ENCODE data around the gene SLC24A1. TPM values are rescaled to one million over a fixed set of nuclear protein-coding genes. Genes with fewer than 3 reads are reported as not detected.

SLC24A1 gene
- total RNA-seq, 4 donors from 2014 or later: 6.0 to 15.7 (median 9.4) TPM

DNA sequence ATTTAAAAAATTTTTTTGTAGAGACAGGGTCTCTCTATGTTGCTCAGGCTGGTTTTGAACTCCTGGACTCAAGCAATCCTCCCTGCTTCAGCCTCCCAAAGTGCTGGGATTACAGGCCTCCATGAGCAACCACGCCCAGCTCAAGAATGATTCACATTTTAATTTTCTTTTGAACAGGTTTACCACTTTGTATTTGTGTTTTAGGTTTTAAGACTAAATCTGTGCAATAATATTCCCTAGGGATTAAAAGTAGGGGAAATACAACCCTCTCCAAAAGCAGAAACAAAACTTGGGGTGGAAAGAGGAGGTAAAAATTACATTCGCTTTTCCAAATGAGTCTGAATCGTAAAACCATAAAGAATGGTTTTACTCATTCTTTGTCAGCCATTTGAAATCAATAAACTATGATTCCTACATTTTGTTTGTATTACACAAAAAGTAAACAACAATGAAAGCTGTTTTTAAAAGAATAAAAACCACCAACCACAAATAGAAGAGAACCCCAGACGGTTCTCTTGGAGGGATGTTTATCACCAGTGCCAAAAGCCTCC, 37.8 kb downstream of the SLC24A1 start:
- H3K36me3 ChIP-seq: peaks cover 0 to 29% (median 0%) of the 10 kb centered on the region in 3 donors

DNA sequence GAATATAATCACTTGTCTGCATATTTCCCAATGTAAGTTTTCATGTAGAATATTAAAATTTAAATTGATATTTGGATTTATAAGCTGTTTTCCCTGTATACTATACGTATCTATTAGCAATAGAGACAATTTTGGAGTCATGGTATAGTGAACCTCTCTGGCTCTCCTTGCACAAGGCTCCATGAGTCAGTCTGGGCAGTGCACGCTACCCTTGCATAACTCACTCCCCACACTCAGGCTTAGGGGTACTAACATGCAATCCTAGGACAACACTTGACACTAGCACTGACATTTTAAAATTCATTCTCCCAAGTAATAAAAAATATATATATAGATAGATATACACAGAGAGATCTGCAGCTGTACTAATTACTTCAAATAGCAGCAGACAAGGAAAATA, 39.2 kb downstream of the SLC24A1 start:
- no peak for DNase-seq
- H3K4me1 ChIP-seq: no peaks in the 10 kb centered on the region
- no peaks in the 10 kb centered on the region for H3K9me3 ChIP-seq
- H3K4me3 ChIP-seq: no peak overlapping the region
- H3K27me3 ChIP-seq: no peaks in the 10 kb centered on the region
- TF ChIP-seq POLR2A (IDR thresholded peaks at IDR 0.05) (no peak), CTCF (IDR thresholded peaks at IDR 0.05) (no peak)
- H3K36me3 ChIP-seq: peaks cover 0 to 43% (median 0%) of the 10 kb centered on the region in 3 donors
- H3K27ac ChIP-seq: no peak overlapping the region

More for the DNA sequence above, 37.8 kb downstream of the SLC24A1 start:
- DNase-seq: no peak
- Histone ChIP-seq H3K4me1 (no peaks in the 10 kb centered on the region), H3K27me3 (no peaks in the 10 kb centered on the region), H3K4me3 (no peak overlapping the region), H3K27ac (no peak overlapping the region), H3K9me3 (no peaks in the 10 kb centered on the region)
- TF ChIP-seq POLR2A (IDR thresholded peaks at IDR 0.05) (no peak), CTCF (IDR thresholded peaks at IDR 0.05) (no peak)

DNA sequence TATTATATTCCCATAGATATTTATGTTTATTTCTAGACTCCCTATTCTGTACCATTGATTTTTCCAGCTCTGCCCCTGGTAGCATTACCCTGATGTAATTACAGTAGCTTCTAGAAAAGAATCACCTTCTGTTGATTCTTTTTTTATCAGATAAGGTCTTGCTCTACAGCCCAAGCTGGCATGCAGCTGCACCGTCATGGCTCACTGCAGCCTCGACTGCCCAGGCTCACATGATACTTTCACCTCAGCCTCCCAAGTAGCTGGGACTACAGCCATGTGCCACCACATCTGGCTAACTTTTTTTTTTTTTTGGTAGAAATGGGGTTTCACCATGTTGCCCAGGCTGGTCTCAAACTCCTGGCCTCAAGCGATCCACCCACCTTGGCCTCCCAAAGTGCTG, 41.8 kb downstream of the SLC24A1 start:
- H3K27ac ChIP-seq: no peak overlapping the region
- H3K4me1 ChIP-seq: no peaks in the 10 kb centered on the region
- DNase-seq: peak in 1 of 3 donors; percentile 25
- H3K36me3 ChIP-seq: peaks cover 0 to 59% (median 0%) of the 10 kb centered on the region in 3 donors
- no peaks in the 10 kb centered on the region for H3K27me3 ChIP-seq
- no peaks in the 10 kb centered on the region for H3K9me3 ChIP-seq
- TF ChIP-seq POLR2A (IDR thresholded peaks at IDR 0.05) (no peak), CTCF (IDR thresholded peaks at IDR 0.05) (no peak)
- no peak overlapping the region for H3K4me3 ChIP-seq

GRCh38 chr15:65666257-65666656, 44.5 kb downstream of the SLC24A1 start:
- Histone ChIP-seq H3K4me3 (no peak overlapping the region), H3K36me3 (peaks cover 0 to 79% (median 0%) of the 10 kb centered on the region in 3 donors), H3K27ac (no peak overlapping the region), H3K9me3 (no peaks in the 10 kb centered on the region), H3K27me3 (no peaks in the 10 kb centered on the region), H3K4me1 (no peaks in the 10 kb centered on the region)
- DNase-seq: no peak
- TF ChIP-seq POLR2A (IDR thresholded peaks at IDR 0.05) (no peak), CTCF (IDR thresholded peaks at IDR 0.05) (no peak)

GRCh38 chr15:65675551-65675950, 53.8 kb downstream of the SLC24A1 start:
- no peak for TF ChIP-seq CTCF (IDR thresholded peaks at IDR 0.05)
- TF ChIP-seq POLR2A (IDR thresholded peaks at IDR 0.05): no peak
- Histone ChIP-seq H3K4me1 (no peaks in the 10 kb centered on the region), H3K4me3 (no peak overlapping the region), H3K36me3 (peaks cover 0 to 21% (median 0%) of the 10 kb centered on the region in 3 donors), H3K9me3 (no peaks in the 10 kb centered on the region), H3K27ac (no peak overlapping the region), H3K27me3 (no peaks in the 10 kb centered on the region)
- DNase-seq: no peak

DNA sequence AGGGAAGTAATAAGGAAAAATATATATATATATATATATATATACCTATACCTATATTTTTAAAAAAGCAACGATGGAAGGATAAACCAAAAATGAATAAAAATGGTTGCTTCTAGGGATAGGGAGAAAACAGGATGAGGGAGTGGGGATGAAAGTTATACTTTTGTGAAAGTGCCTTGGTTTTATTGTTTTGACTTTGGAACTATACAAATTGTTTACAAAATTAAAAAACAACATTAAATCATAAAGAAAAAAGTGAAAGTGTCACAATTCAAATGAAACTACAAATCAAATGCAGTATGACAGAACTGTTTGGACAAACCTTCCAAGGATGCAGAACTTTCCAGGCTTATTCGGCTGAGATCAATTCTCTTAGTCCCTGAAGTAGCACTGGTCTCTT, 54.4 kb downstream of the SLC24A1 start:
- peaks cover 0 to 16% (median 0%) of the 10 kb centered on the region in 3 donors for H3K36me3 ChIP-seq
- H3K4me1 ChIP-seq: no peaks in the 10 kb centered on the region
- H3K27me3 ChIP-seq: no peaks in the 10 kb centered on the region
- H3K9me3 ChIP-seq: no peaks in the 10 kb centered on the region
- H3K27ac ChIP-seq: no peak overlapping the region
- TF ChIP-seq CTCF (IDR thresholded peaks at IDR 0.05): no peak
- no peak for TF ChIP-seq POLR2A (IDR thresholded peaks at IDR 0.05)
- no peak overlapping the region for H3K4me3 ChIP-seq
- no peak for DNase-seq

Data from Peyer's patch (tissue), 4 donors.